ENCODE data around the gene TMEM69.
"Not testable (repeated sequence)": the region's sequence is repeated elsewhere in the genome, so short reads cannot be mapped to it uniquely, and the experiment has no call there.

Gene TMEM69

GRCh38 chr1:45686288-45687013 is 1.5 kb upstream of the TMEM69 start, which contains the start of gene GPBP1L1:
Gene GPBP1L1, minus strand, starts transcription at chr1:45686533. Its CDS starts 27,446 bp downstream, at chr1:45659087.
- no peak for TF ChIP-seq CTCF (conservative IDR thresholded peaks at IDR 0.05; ENCODE audit: control insufficient read depth, insufficient read depth, low read depth, low read length)
- H3K4me3 ChIP-seq (ENCODE audit: control insufficient read depth, low read depth, low read length) = peak within 1 kb of the TSS; percentile 96
- peak; percentile 97 for DNase-seq (ENCODE audit: low read depth)

GRCh38 chr1:45687014-45687753 is 797 bp upstream of the TMEM69 start:
- peak overlapping the region; percentile 96 for H3K4me3 ChIP-seq (ENCODE audit: control insufficient read depth, low read depth, low read length)
- peak; percentile 98 for DNase-seq (ENCODE audit: low read depth)
- TF ChIP-seq CTCF (conservative IDR thresholded peaks at IDR 0.05; ENCODE audit: control insufficient read depth, insufficient read depth, low read depth, low read length) = no peak

- not testable (repeated sequence) for H3K4me3 ChIP-seq (ENCODE audit: control insufficient read depth, low read depth, low read length); DNase-seq (ENCODE audit: low read depth)
Measured at GRCh38 chr1:45693811-45694210, 5.8 kb downstream of the TMEM69 start.

- no peak for DNase-seq (ENCODE audit: low read depth)
- no peak overlapping the region for H3K4me3 ChIP-seq (ENCODE audit: control insufficient read depth, low read depth, low read length)
- no peak for TF ChIP-seq CTCF (conservative IDR thresholded peaks at IDR 0.05; ENCODE audit: control insufficient read depth, insufficient read depth, low read depth, low read length)
Measured at GRCh38 chr1:45694823-45695222, 6.8 kb downstream of the TMEM69 start.

GRCh38 chr1:45704637-45705036 is 16.7 kb downstream of the TMEM69 start:
- no peak for TF ChIP-seq CTCF (conservative IDR thresholded peaks at IDR 0.05; ENCODE audit: control insufficient read depth, insufficient read depth, low read depth, low read length)
- DNase-seq (ENCODE audit: low read depth) = no peak
- no peak overlapping the region for H3K4me3 ChIP-seq (ENCODE audit: control insufficient read depth, low read depth, low read length)

GRCh38 chr1:45713711-45714110 is 25.7 kb downstream of the TMEM69 start:
- DNase-seq (ENCODE audit: low read depth) = no peak
- TF ChIP-seq CTCF (conservative IDR thresholded peaks at IDR 0.05; ENCODE audit: control insufficient read depth, insufficient read depth, low read depth, low read length) = no peak
- no peak overlapping the region for H3K4me3 ChIP-seq (ENCODE audit: control insufficient read depth, low read depth, low read length)

- DNase-seq (ENCODE audit: low read depth) = no peak
- no peak overlapping the region for H3K4me3 ChIP-seq (ENCODE audit: control insufficient read depth, low read depth, low read length)
- no peak for TF ChIP-seq CTCF (conservative IDR thresholded peaks at IDR 0.05; ENCODE audit: control insufficient read depth, insufficient read depth, low read depth, low read length)
Measured at GRCh38 chr1:45716700-45717099, 28.7 kb downstream of the TMEM69 start.

- peak; percentile 32 for DNase-seq (ENCODE audit: low read depth)
- not testable (repeated sequence) for H3K4me3 ChIP-seq (ENCODE audit: control insufficient read depth, low read depth, low read length)
Measured at GRCh38 chr1:45717386-45717785, 29.4 kb downstream of the TMEM69 start.

Measured in fibroblast of mammary gland (primary cell).